Trophoblast cell (in vitro differentiated cells and primary cell): ENCODE results near the gene SH2B3.

Source experiments
- DNase-seq, 2 donors: peaks; one replicate each; pipeline ENCODE4 v3.0.0-alpha.2; 2016
- H2AFZ ChIP-seq: 2 replicates; pipeline ENCODE4 v1.6.1; 2013; ENCODE audit warnings: low read length, moderate library complexity, mild to moderate bottlenecking; ENCODE audit not compliant: insufficient read depth, poor library complexity
- H2AK5ac ChIP-seq: 2 replicates; pipeline ENCODE4 v1.6.1; 2013; ENCODE audit warnings: mild to moderate bottlenecking, low read length
- H2BK120ac ChIP-seq: 2 replicates; pipeline ENCODE4 v1.6.1; 2013; ENCODE audit warnings: low read length, mild to moderate bottlenecking, moderate library complexity; ENCODE audit not compliant: insufficient read depth, poor library complexity
- H2BK12ac ChIP-seq: 2 replicates; pipeline ENCODE4 v1.6.1; 2013; ENCODE audit warnings: mild to moderate bottlenecking, low read length, moderate library complexity
- H2BK5ac ChIP-seq: 2 replicates; pipeline ENCODE4 v1.6.1; 2013; ENCODE audit warnings: low read length, low read depth, moderate library complexity, mild to moderate bottlenecking; ENCODE audit not compliant: poor library complexity
- H3K14ac ChIP-seq: 2 replicates; pipeline ENCODE4 v1.6.1; 2013; ENCODE audit warnings: mild to moderate bottlenecking, low read length
- H3K18ac ChIP-seq: 2 replicates; pipeline ENCODE4 v1.6.1; 2013; ENCODE audit warnings: mild to moderate bottlenecking, low read length
- H3K23ac ChIP-seq: 2 replicates; pipeline ENCODE4 v1.6.1; 2013; ENCODE audit warnings: low read length
- H3K27ac ChIP-seq: 2 replicates; pipeline ENCODE4 v1.5.1; 2013; ENCODE audit warnings: low read depth, mild to moderate bottlenecking, inconsistent platforms, low read length, moderate library complexity
- H3K27me3 ChIP-seq: 2 replicates; pipeline ENCODE4 v1.6.1; 2013; ENCODE audit warnings: inconsistent platforms, mild to moderate bottlenecking, low read length, moderate library complexity; ENCODE audit not compliant: insufficient read depth
- H3K36me3 ChIP-seq, 2 experiments: 1 replicate in 1 of 2; 2 replicates in 1 of 2; pipeline ENCODE4 v1.6.1; 2013; ENCODE audit warnings: low read length in 2 of 2, mild to moderate bottlenecking in 2 of 2, moderate library complexity in 1 of 2; ENCODE audit not compliant: insufficient read depth in 2 of 2, control insufficient read depth in 1 of 2
- H3K4ac ChIP-seq: 2 replicates; pipeline ENCODE4 v1.6.1; 2013; ENCODE audit warnings: low read depth, mild to moderate bottlenecking, low read length, moderate library complexity
- H3K4me1 ChIP-seq, 2 experiments: 1 replicate in 1 of 2; 2 replicates in 1 of 2; pipeline ENCODE4 v1.6.1; 2013; ENCODE audit warnings: low read length in 2 of 2, mild to moderate bottlenecking in 2 of 2, moderate library complexity in 1 of 2; ENCODE audit not compliant: insufficient read depth in 2 of 2, control insufficient read depth in 1 of 2
- H3K4me2 ChIP-seq: 2 replicates; pipeline ENCODE4 v1.6.1; 2013; ENCODE audit warnings: inconsistent platforms, mild to moderate bottlenecking, low read length, moderate library complexity
- H3K4me3 ChIP-seq: 2 replicates; pipeline ENCODE4 v1.5.1; 2013; ENCODE audit warnings: mild to moderate bottlenecking, low read depth, low read length, inconsistent platforms
- H3K79me1 ChIP-seq: one replicate; pipeline ENCODE4 v1.6.1; 2013; ENCODE audit warnings: low read length
- H3K79me2 ChIP-seq: 2 replicates; pipeline ENCODE4 v1.6.1; 2013; ENCODE audit warnings: low read length, mild to moderate bottlenecking; ENCODE audit not compliant: control insufficient read depth, insufficient read depth, poor library complexity
- H3K9ac ChIP-seq: 2 replicates; pipeline ENCODE4 v1.6.1; 2013; ENCODE audit warnings: mild to moderate bottlenecking, low read length
- H3K9me3 ChIP-seq: 2 replicates; pipeline ENCODE4 v1.6.1; 2013; ENCODE audit warnings: low read depth, mild to moderate bottlenecking, control low read depth, inconsistent platforms, low read length; ENCODE audit not compliant: insufficient read depth
- H4K12ac ChIP-seq: 2 replicates; pipeline ENCODE4 v1.6.1; 2013; ENCODE audit warnings: low read depth, mild to moderate bottlenecking, low read length, moderate library complexity
- H4K8ac ChIP-seq: 2 replicates; pipeline ENCODE4 v1.6.1; 2013; ENCODE audit warnings: low read depth, mild to moderate bottlenecking, low read length, moderate library complexity
- H4K91ac ChIP-seq: one replicate; pipeline ENCODE4 v1.6.1; 2013; ENCODE audit warnings: low read depth, mild to moderate bottlenecking, low read length, moderate library complexity
- WGBS: extraction: QIAGEN DNeasy Blood & Tissue Kit; methylation state at CpG from one replicate; pipeline ENCODE4 v1.1.7; 2013; ENCODE audit warnings: missing lambda C conversion rate; ENCODE audit not compliant: insufficient read length, insufficient coverage; ENCODE audit errors: extremely low coverage; 5-methylcytosine and 5-hydroxymethylcytosine counted together

SH2B3 gene

DNA sequence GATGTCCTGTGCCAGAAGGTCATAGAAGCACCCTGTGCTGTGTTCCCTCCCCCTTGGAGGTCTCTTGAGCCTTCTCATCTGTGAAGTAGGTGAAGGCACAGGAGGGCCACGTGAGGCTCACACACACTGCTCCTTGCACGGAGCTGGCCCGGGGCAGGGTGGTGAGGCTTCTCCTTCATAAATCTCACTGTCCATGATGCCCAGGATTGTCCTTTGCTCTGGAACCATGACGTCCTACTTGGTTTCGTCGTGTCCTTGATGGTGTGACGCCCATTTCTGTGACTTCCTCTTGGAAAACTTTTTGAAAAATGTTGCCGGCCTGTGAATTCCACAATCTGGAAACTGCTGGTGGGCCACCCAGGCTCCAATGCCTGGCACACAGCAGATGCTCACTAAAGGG, 34.4 kb downstream of the SH2B3 start:
- Histone ChIP-seq H2AFZ (no peak overlapping the region), H3K18ac (no peak overlapping the region), H3K36me3 (peaks cover 4 to 21% of the 10 kb centered on the region in 2 experiments), H2BK12ac (no peak overlapping the region), H3K23ac (no peak overlapping the region), H3K9me3 (peaks cover 3% of the 10 kb centered on the region), H3K79me2 (no peaks in the 10 kb centered on the region), H3K27ac (no peak overlapping the region), H2AK5ac (no peak overlapping the region), H3K14ac (no peak overlapping the region), H4K91ac (no peak overlapping the region), H2BK5ac (no peak overlapping the region), H3K4me3 (peak overlapping the region; percentile 13), H3K4me2 (no peak overlapping the region), H3K27me3 (no peaks in the 10 kb centered on the region), H2BK120ac (no peak overlapping the region), H3K9ac (no peak overlapping the region), H3K4ac (no peak overlapping the region), H3K79me1 (peaks cover 6% of the 10 kb centered on the region), H4K12ac (no peak overlapping the region), H4K8ac (no peak overlapping the region), H3K4me1 (peaks cover 16 to 19% of the 10 kb centered on the region in 2 experiments)
- peak in 1 of 2 donors; percentile 43 for DNase-seq
- WGBS, result no CpG with 5 or more reads among the region's 8 CpGs

DNA sequence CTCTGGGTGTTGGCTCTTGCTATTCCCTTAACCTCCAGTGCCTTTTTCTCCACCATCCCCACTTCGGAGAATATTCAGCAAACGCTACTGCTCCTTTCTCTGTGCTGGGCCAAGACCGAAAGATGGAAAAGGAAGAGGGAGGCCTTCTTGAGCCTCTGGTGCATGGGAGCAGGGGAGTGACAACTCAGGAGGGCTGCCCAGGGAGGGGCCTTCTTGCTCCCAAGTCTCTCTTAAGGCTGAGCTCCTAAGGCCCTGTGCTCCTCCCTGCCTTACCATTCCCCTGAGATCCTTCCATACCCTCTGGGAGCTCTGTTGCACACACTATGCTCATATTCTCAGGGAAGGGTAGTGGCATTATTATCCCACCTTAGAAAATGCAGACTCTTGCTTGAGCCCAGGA, 34.9 kb downstream of the SH2B3 start:
- Histone ChIP-seq H4K8ac (no peak overlapping the region), H3K27me3 (no peaks in the 10 kb centered on the region), H2BK12ac (no peak overlapping the region), H2AFZ (no peak overlapping the region), H4K91ac (no peak overlapping the region), H3K18ac (no peak overlapping the region), H4K12ac (no peak overlapping the region), H3K36me3 (peaks cover 7 to 24% of the 10 kb centered on the region in 2 experiments), H2AK5ac (no peak overlapping the region), H3K4ac (no peak overlapping the region), H3K79me2 (no peaks in the 10 kb centered on the region), H3K4me3 (no peak overlapping the region), H3K79me1 (peaks cover 8% of the 10 kb centered on the region), H3K23ac (no peak overlapping the region), H3K9ac (no peak overlapping the region), H3K27ac (no peak overlapping the region), H2BK5ac (no peak overlapping the region), H3K14ac (no peak overlapping the region), H3K4me2 (no peak overlapping the region), H2BK120ac (no peak overlapping the region), H3K4me1 (peaks cover 21 to 24% of the 10 kb centered on the region in 2 experiments), H3K9me3 (peaks cover 1% of the 10 kb centered on the region)
- DNase-seq, result no peak
- no CpG with 5 or more reads among the region's 3 CpGs for WGBS

DNA sequence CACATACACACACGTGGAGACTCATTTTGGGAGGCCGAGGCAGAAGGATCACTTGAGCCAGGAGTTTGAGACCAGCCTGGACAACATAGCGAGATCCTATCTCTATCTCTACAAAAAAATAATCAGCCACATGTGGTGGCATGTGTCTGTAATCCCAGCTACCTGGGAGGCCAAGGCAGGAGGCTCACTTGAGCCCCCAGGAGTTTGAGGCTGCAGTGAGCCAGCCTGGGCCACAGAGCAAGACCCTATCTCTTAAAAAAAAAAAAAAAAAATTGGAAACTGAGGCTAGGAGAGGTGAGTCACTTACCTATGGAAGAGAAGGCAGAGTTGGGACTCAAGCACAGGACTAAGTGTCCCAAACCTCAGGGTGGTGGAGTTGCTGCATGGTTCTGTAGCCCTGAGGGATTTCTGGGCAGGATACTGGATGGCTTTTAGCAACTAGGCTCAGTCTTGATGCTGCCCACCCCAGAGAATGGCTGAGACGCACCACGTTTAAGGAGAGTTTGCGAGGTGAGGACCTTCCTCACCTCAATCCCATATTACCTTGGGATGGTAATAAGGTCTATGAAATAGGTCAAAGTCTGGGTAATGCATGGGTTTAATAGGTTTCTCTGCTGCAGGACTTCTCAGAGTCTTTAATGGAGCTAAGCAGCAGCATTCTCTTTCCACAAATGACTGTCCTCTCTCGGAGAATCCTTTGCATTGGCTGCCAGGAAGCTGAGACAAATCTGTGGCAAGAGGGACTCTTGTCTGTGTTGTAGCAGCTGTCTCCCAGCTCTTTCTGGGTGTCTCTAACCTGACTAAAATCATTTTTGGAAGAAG, 35.6 kb downstream of the SH2B3 start:
- H3K18ac ChIP-seq, result no peak overlapping the region
- no peak overlapping the region for H3K4ac ChIP-seq
- peaks cover 8% of the 10 kb centered on the region for H3K79me1 ChIP-seq
- DNase-seq, result no peak
- WGBS, result no CpG with 5 or more reads among the region's 7 CpGs
- H3K9ac ChIP-seq, result no peak overlapping the region
- H2BK5ac ChIP-seq, result no peak overlapping the region
- no peak overlapping the region for H3K14ac ChIP-seq
- no peak overlapping the region for H3K4me3 ChIP-seq
- no peak overlapping the region for H4K12ac ChIP-seq
- H2AK5ac ChIP-seq, result no peak overlapping the region
- H3K79me2 ChIP-seq, result no peaks in the 10 kb centered on the region
- H3K27ac ChIP-seq, result no peak overlapping the region
- H3K9me3 ChIP-seq, result no peaks in the 10 kb centered on the region
- H3K23ac ChIP-seq, result no peak overlapping the region
- H2BK120ac ChIP-seq, result no peak overlapping the region
- H3K27me3 ChIP-seq, result no peaks in the 10 kb centered on the region
- H3K36me3 ChIP-seq, result peaks cover 11 to 30% of the 10 kb centered on the region in 2 experiments
- H4K8ac ChIP-seq, result no peak overlapping the region
- no peak overlapping the region for H4K91ac ChIP-seq
- H3K4me1 ChIP-seq, result peaks cover 26 to 27% of the 10 kb centered on the region in 2 experiments
- no peak overlapping the region for H2BK12ac ChIP-seq
- H3K4me2 ChIP-seq, result no peak overlapping the region
- no peak overlapping the region for H2AFZ ChIP-seq

DNA sequence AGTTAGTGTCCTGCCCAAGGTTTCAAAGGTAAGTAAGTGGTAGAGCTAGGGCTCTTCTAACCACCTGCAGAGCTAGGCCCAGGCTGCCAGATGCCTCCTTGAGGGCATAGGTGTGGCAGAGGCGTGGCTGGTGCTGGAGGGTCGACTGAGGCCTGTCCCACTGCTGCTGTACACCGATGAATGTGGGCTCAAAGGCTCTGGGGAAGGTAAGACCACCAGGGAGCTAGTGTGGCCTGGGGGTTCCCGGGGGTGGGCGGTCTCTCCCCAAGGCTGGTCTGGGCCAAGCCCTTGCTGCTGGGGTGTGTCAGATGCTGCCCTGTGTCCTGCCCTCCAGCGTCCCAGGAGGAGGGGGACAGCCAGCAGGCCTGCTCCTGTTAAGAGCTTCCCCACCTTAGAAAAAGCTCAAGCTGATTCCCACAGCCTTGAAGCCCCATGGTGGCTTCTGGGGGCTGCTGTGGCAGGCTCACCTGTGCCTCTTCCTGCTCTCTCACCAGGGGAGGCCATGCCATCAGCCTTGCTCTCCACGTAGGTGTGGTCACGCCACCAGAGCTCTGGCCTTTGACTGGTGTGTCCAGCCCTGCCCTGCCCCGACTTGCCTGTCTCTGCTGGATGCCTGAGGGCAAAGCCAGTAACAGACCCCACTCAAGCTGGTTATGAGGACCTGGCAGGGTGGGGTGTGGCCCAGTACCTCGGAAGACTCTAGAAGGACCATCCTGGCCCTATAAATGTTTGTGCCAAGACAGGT, 36.8 kb downstream of the SH2B3 start:
- H2AFZ ChIP-seq, result no peak overlapping the region
- no peaks in the 10 kb centered on the region for H3K79me2 ChIP-seq
- peaks cover 22 to 41% of the 10 kb centered on the region in 2 experiments for H3K36me3 ChIP-seq
- H3K14ac ChIP-seq, result peak overlapping the region; percentile 32
- H4K91ac ChIP-seq, result no peak overlapping the region
- peak overlapping the region; percentile 20 for H2BK12ac ChIP-seq
- no peak overlapping the region for H3K27ac ChIP-seq
- no peak overlapping the region for H2BK120ac ChIP-seq
- H3K23ac ChIP-seq, result no peak overlapping the region
- H3K4me2 ChIP-seq, result no peak overlapping the region
- peak overlapping the region; percentile 25 for H3K18ac ChIP-seq
- DNase-seq, result no peak
- H3K4ac ChIP-seq, result no peak overlapping the region
- H3K9me3 ChIP-seq, result no peaks in the 10 kb centered on the region
- WGBS, result no CpG with 5 or more reads among the region's 10 CpGs
- H2AK5ac ChIP-seq, result no peak overlapping the region
- peaks cover 8% of the 10 kb centered on the region for H3K79me1 ChIP-seq
- H3K9ac ChIP-seq, result no peak overlapping the region
- no peaks in the 10 kb centered on the region for H3K27me3 ChIP-seq
- H3K4me1 ChIP-seq, result peaks cover 26 to 28% of the 10 kb centered on the region in 2 experiments
- no peak overlapping the region for H4K8ac ChIP-seq
- H3K4me3 ChIP-seq, result no peak overlapping the region
- H2BK5ac ChIP-seq, result peak overlapping the region; percentile 3
- H4K12ac ChIP-seq, result peak overlapping the region; percentile 31
